HG03139 (cell line): ENCODE results near the gene EIF4B.
"Not testable (repeated sequence)": the region's sequence is repeated elsewhere in the genome, so short reads cannot be mapped to it uniquely, and the experiment has no call there.

Experiments
- ATAC-seq: cut with Tn5 transposase; IDR thresholded peaks from one replicate; pipeline ENCODE4 v1.9.1; 2021; ENCODE audit not compliant: unreplicated experiment

Gene EIF4B

GRCh38 chr12:52992699-52993557 is 13.3 kb upstream of the EIF4B start:
- no peak for ATAC-seq

DNA sequence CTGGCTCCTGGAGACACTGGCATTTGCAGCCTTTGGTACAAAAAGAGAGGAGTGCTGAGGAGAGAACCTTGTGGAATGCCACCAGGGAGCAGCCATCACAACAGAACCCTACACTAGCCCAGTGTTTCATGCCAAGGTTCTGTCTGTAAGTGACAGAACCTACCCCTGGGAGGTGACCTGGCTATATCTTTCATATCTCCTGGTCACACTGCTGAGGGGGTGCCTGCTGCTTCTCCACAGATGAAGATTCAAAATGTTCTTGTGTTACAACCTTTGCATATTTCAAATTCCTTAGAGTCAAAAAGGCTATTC is 12.7 kb upstream of the EIF4B start:
- no peak for ATAC-seq

DNA sequence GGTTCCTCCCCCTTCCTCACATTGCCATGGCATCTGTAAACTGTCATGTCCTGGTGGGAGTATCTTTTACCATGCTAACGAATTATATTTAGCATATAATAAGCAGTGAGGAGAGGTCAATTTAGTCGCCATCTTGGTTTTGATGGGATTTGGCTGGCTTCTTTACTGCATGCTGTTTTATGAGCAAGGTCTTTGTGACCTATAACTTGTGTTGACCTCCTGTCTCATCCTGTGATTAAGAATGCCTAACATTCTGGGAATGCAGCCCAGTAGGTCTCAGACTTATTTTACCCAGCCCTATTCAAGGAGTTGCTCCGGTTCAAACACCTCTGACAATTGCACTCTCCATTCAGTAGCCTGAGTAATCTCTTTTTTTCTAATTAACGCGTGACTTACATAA is 2.1 kb upstream of the EIF4B start:
- no peak for ATAC-seq

- ATAC-seq: no peak
Measured at GRCh38 chr12:53004582-53004981, 1.7 kb upstream of the EIF4B start.

DNA sequence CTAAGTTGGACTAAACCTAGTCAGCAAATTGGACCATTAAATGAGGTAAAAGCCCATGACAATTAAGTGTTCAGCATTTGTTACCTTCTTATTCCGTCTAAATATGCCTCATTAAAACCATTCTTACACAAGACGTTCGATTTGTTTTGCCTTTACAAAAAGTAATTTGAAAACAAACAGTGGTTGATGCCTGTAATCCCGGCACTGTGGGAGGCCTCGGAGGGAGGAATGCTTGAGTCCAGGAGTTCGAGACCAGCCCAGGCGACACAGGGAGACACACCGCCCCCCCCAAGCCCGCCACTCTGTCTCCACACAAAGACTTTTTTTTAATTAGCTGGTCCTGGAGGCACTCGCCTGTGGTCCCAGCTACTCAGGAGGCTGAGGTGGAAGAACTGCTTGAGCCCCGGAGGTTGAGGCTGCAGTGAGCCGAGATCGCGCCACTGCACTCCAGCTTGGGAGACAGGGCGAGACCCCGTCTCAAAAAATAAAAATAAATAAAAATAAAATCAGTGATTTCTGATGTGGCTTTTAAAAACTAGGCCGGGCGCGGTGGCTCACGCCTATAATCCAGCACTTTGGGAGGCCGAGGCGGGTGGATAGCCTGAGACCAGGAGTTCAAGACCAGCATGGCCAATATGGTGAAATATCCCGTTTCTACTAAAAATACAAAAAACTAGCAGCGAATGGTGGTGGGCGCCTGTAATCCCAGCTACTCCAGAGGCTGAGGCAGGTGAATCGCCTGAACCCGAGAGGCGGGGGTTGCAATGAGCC is 856 bp upstream of the EIF4B start:
- no peak for ATAC-seq

- ATAC-seq: no peak
Measured at GRCh38 chr12:53006810-53007309, 604 bp downstream of the EIF4B start.

DNA sequence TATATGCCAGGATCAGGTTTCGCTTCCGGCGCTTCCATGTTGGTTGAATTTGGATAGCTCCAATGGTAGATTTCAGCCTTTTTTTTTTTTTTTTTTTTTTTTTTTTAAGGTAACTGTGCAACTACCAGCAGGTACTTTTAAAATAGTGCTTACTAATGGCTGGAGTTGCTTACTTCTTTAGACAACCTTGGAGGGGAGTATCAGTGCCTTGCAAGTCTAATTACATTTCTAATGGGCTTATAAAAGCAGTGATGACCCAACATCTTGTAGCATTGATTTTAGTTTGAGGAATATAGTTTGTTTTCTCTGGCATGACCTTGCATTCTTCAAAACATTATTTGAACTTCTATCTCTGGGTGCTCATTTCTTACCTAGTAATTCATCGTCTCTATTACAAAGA is 1.1 kb downstream of the EIF4B start:
- ATAC-seq: no peak

- not testable (repeated sequence) for ATAC-seq
Measured at GRCh38 chr12:53008760-53009159, 2.5 kb downstream of the EIF4B start.

DNA sequence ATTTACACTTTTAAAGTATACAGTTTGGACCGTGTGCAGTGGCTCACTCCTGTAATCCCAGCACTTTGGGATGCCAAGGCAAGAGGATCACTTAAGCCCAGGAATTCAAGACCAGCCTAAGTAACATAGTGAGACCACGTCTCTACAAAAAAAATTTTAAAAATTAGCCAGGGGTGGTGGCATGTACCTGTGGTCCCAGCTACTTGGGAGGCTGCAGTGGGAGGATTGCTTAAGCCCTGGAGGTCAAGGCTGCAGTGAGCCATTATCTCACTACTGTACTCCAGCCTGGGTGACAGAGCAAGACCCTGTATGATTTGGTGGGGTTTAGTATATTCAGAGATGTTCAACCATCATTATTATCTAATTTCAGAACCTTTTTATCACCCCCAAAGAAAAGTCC is 4.7 kb downstream of the EIF4B start:
- no peak for ATAC-seq

GRCh38 chr12:53011889-53012288 is 5.6 kb downstream of the EIF4B start:
- no peak for ATAC-seq

- ATAC-seq: no peak
Measured at GRCh38 chr12:53012928-53013327, 6.7 kb downstream of the EIF4B start.

GRCh38 chr12:53014709-53015108 is 8.5 kb downstream of the EIF4B start:
- ATAC-seq: no peak

GRCh38 chr12:53025250-53025649 is 19.0 kb downstream of the EIF4B start:
- no peak for ATAC-seq

DNA sequence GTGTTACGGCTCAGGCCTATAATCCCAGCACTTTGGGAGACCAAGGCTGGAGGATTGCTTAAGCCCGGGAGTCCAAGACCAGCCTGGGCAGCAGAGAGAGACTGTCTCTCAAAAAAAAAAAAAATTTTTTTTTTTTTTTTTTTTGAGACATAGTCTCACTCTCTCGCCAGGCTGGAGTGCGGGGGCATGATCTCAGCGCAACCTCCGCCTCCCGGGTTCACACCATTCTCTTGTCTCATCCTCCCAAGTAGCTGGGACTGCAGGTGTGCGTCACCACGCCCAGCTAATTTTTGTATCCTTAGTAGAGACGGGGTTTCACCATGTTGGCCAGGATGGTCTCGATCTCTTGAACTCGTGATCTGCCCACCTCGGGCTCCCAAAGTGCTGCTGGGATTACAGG is 20.8 kb downstream of the EIF4B start:
- not testable (repeated sequence) for ATAC-seq

GRCh38 chr12:53031616-53032015 is 25.4 kb downstream of the EIF4B start:
- no peak for ATAC-seq

- not testable (repeated sequence) for ATAC-seq
Measured at GRCh38 chr12:53033832-53034231, 27.6 kb downstream of the EIF4B start.

- ATAC-seq: no peak
Measured at GRCh38 chr12:53034459-53034858, 28.2 kb downstream of the EIF4B start.

DNA sequence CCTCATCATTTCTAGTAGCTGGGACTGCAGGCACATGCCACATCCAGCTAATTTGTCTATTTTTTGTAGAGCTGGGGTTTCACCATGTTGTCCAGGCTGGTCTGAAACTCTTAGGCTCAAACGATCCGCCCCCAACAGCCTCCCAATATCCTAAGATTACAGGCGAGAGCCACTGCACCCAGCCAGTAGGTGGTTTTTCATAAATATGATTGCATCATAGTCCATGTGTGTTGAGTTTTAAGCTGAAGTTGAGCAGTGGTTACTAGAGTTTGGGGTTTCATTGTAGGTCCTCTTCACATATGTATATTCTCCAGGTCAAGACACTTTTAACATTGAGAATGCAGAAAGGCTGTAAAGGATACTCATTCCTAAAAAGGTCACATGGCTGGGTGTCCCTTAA is 30.5 kb downstream of the EIF4B start:
- ATAC-seq: no peak

GRCh38 chr12:53039851-53040250 is 33.6 kb downstream of the EIF4B start:
- no peak for ATAC-seq

- no peak for ATAC-seq
Measured at GRCh38 chr12:53042607-53043454, 36.6 kb downstream of the EIF4B start.

GRCh38 chr12:53044052-53044581 is 37.9 kb downstream of the EIF4B start:
- ATAC-seq: no peak
